A549 (cell line): Measurements from ENCODE around the gene MPHOSPH8. TPM values are rescaled to one million over a fixed set of nuclear protein-coding genes. Genes with fewer than 3 reads are reported as not detected.
"Not testable (repeated sequence)": the region's sequence is repeated elsewhere in the genome, so short reads cannot be mapped to it uniquely, and the experiment has no call there.

ENCODE experiments used
- ATAC-seq, 2 experiments: fragments of 200-7000 bp in 1 of 2; fragments of >200 bp in 1 of 2; cut with Nextera tagmentation in 1 of 2; cut with Tn5 transposase in 1 of 2; 3 replicates each; pipeline versions ENCODE4 v1.8.0 to v1.9.1; 2018 to 2020; ENCODE audit warnings: mild to moderate bottlenecking in 1 of 2, moderate library complexity in 1 of 2
- CTCF ChIA-PET: fragments of 300-600 bp; sonication (Branson Sonifier 250); formaldehyde crosslinking; extraction: SDS; loops from one replicate; lab custom pipeline; 2021; ENCODE audit warnings: antibody characterized with exemption, inconsistent platforms; lab: Yijun Ruan, JAX
- POLR2A ChIA-PET: fragments of 350-600 bp; formaldehyde crosslinking; extraction: SDS; loops from one replicate; lab custom pipeline; 2021; ENCODE audit warnings: antibody characterized with exemption, inconsistent platforms; lab: Yijun Ruan, JAX
- DNase-seq, 2 experiments: peaks; one replicate each; pipeline versions ENCODE4 v3.0.0 to v3.0.0-alpha.2; 2011 to 2016; ENCODE audit warnings: low read depth in 1 of 2, low spot score in 1 of 2
- FAIRE-seq: peaks from 2 replicates; lab custom pipeline; 2011; peaks lifted over from hg19 to GRCh38; lab: Jason Lieb, UNC
- H3K27ac ChIP-seq, 2 experiments: fragments of >200 bp; sonication (Bioruptor Twin); formaldehyde crosslinking; 3 replicates each; pipeline ENCODE4 v1.5.1; 2016 to 2017
- H3K4me1 ChIP-seq: fragments of >200 bp; sonication (Bioruptor Twin); formaldehyde crosslinking; 3 replicates; pipeline ENCODE4 v1.6.1; 2016
- H3K4me2 ChIP-seq: fragments of >200 bp; sonication (Bioruptor Twin); formaldehyde crosslinking; 3 replicates; pipeline ENCODE4 v1.6.1; 2016
- H3K4me3 ChIP-seq: fragments of >200 bp; sonication (Bioruptor Twin); formaldehyde crosslinking; 3 replicates; pipeline ENCODE4 v1.5.1; 2016
- H3K9me3 ChIP-seq: fragments of >200 bp; sonication (Bioruptor Twin); formaldehyde crosslinking; 3 replicates; pipeline ENCODE4 v1.6.1; 2016
- BCL3 ChIP-seq: fragments of >200 bp; sonication (Bioruptor Twin); formaldehyde crosslinking; IDR thresholded peaks from 3 replicates; pipeline ENCODE4 v1.6.1; 2016
- CBX8 ChIP-seq: fragments of 200-600 bp; sonication (generic); IDR thresholded peaks from 2 replicates; pipeline ENCODE4 v1.6.1; 2016
- EP300 ChIP-seq, 2 experiments: fragments of >200 bp; sonication (Bioruptor Twin); formaldehyde crosslinking; IDR thresholded peaks; 2 replicates in 1 of 2; 3 replicates in 1 of 2; pipeline ENCODE4 v1.6.1; 2016 to 2017
- HOXB13 ChIP-seq: fragments of 250-450 bp; sonication (Bioruptor Pico); IDR thresholded peaks from 2 replicates; pipeline ENCODE4 v1.5.0; 2020; ENCODE audit warnings: low read depth, mild to moderate bottlenecking, moderate library complexity
- NFE2L2 ChIP-seq: fragments of 150-350 bp; conservative IDR thresholded peaks from 2 replicates; pipeline ENCODE4 v1.6.1; 2014; ENCODE audit warnings: low read length
- POLR2AphosphoS2 ChIP-seq: conservative IDR thresholded peaks from 2 replicates; pipeline ENCODE4 v1.6.1; 2012; ENCODE audit warnings: low read length, improper control_type of control experiment, inconsistent platforms
- RAD21 ChIP-seq, 2 experiments: fragments of >200 bp in 1 of 2; sonication (Bioruptor Twin) in 1 of 2; formaldehyde crosslinking in 1 of 2; IDR thresholded peaks in 1 of 2; conservative IDR thresholded peaks in 1 of 2; 2 replicates in 1 of 2; 3 replicates in 1 of 2; pipeline ENCODE4 v1.6.1; 2012 to 2018; ENCODE audit warnings: inconsistent platforms in 1 of 2
- RFX5 ChIP-seq: fragments of 450-650 bp; IDR thresholded peaks from 2 replicates; pipeline ENCODE4 v1.7.1; 2014; ENCODE audit warnings: antibody characterized with exemption, mild to moderate bottlenecking, moderate library complexity
- TFCP2L1 ChIP-seq: fragments of 250-450 bp; sonication (Bioruptor Pico); IDR thresholded peaks from 2 replicates; pipeline ENCODE4 v1.5.0; 2021; ENCODE audit warnings: mild to moderate bottlenecking
- TP53 ChIP-seq: fragments of 250-450 bp; sonication (Bioruptor Pico); IDR thresholded peaks from 2 replicates; pipeline ENCODE4 v1.5.0; 2021; ENCODE audit warnings: mild to moderate bottlenecking, moderate library complexity
- ZC3H11A ChIP-seq: fragments of 450-650 bp; IDR thresholded peaks from 2 replicates; pipeline ENCODE4 v1.6.1; 2014; ENCODE audit warnings: antibody characterized with exemption, mild to moderate bottlenecking
- ZNF302 ChIP-seq: fragments of 250-450 bp; sonication (Bioruptor Pico); IDR thresholded peaks from 2 replicates; pipeline ENCODE4 v1.9.0; 2021; ENCODE audit warnings: inconsistent platforms, mild to moderate bottlenecking, moderate library complexity
- WGBS: methylation state at CpG from one replicate; pipeline ENCODE4 v1.1.6; 2017; ENCODE audit errors: missing lambda C conversion rate; 5-methylcytosine and 5-hydroxymethylcytosine counted together
- polyA plus RNA-seq, 4 experiments: library from polyadenylated mRNA; depleted of rRNA in 3 of 4; stranded (reverse); fragments of >200 nt; fragmentation: RNase III in 1 of 4; extraction: RNeasy Plus Mini Kit Qiagen cat#74134 plus additional on column Dnase treatment in 1 of 4; gene quantifications; 2 replicates in 3 of 4; 3 replicates in 1 of 4; pipeline ENCODE4 v1.2.3, GENCODE V29; 2011 to 2017
- TF ChIP-seq, protein P1 (sequence below): fragments of 200-600 bp; sonication (generic); IDR thresholded peaks from 2 replicates; pipeline ENCODE4 v1.6.1; 2016; ENCODE audit warnings: antibody characterized with exemption, mild to moderate bottlenecking, moderate library complexity
- TF ChIP-seq, protein P2 (sequence below): fragments of 250-450 bp; sonication (Bioruptor Pico); IDR thresholded peaks from 2 replicates; pipeline ENCODE4 v1.5.0; 2021; ENCODE audit warnings: mild to moderate bottlenecking, moderate library complexity, borderline replicate concordance
- TF ChIP-seq, protein P3 (sequence below): fragments of 250-450 bp; sonication (Bioruptor Pico); IDR thresholded peaks from 2 replicates; pipeline ENCODE4 v1.5.0; 2020; ENCODE audit warnings: low read depth, mild to moderate bottlenecking, moderate library complexity

MPHOSPH8 gene
- polyA plus RNA-seq, 2 of the 4 experiments (the other 2 are of a cell fraction): 15.2 to 16.2 TPM

GRCh38 chr13:19632915-19633478, 462 bp upstream of the MPHOSPH8 start (continued):
- TF ChIP-seq, protein P1, sequence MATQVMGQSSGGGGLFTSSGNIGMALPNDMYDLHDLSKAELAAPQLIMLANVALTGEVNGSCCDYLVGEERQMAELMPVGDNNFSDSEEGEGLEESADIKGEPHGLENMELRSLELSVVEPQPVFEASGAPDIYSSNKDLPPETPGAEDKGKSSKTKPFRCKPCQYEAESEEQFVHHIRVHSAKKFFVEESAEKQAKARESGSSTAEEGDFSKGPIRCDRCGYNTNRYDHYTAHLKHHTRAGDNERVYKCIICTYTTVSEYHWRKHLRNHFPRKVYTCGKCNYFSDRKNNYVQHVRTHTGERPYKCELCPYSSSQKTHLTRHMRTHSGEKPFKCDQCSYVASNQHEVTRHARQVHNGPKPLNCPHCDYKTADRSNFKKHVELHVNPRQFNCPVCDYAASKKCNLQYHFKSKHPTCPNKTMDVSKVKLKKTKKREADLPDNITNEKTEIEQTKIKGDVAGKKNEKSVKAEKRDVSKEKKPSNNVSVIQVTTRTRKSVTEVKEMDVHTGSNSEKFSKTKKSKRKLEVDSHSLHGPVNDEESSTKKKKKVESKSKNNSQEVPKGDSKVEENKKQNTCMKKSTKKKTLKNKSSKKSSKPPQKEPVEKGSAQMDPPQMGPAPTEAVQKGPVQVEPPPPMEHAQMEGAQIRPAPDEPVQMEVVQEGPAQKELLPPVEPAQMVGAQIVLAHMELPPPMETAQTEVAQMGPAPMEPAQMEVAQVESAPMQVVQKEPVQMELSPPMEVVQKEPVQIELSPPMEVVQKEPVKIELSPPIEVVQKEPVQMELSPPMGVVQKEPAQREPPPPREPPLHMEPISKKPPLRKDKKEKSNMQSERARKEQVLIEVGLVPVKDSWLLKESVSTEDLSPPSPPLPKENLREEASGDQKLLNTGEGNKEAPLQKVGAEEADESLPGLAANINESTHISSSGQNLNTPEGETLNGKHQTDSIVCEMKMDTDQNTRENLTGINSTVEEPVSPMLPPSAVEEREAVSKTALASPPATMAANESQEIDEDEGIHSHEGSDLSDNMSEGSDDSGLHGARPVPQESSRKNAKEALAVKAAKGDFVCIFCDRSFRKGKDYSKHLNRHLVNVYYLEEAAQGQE: no peak

DNA sequence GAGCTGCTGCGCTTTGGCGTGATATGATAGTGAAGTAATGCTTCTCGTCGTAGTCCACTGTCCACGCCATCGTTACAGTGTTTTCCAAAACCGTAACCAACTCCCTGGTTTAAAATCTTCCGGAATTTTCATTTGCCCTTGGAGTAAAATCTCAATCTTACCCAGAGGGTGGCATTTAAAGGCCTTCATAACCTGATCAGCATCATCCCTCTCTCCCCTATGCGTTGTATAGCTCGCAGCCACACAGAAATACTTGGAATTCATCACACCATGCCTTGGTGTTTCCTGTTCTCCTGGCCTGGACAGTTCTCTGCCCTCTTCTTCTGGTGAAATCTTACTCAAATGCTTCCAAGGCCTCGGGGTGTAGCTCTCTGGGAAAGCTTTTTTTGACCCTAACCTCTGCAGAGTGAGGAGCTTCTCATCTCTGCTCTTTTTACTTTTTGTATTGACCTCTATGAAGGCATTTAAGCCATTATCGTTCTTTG, 839 bp downstream of the MPHOSPH8 start:
- TF ChIP-seq, protein P2, sequence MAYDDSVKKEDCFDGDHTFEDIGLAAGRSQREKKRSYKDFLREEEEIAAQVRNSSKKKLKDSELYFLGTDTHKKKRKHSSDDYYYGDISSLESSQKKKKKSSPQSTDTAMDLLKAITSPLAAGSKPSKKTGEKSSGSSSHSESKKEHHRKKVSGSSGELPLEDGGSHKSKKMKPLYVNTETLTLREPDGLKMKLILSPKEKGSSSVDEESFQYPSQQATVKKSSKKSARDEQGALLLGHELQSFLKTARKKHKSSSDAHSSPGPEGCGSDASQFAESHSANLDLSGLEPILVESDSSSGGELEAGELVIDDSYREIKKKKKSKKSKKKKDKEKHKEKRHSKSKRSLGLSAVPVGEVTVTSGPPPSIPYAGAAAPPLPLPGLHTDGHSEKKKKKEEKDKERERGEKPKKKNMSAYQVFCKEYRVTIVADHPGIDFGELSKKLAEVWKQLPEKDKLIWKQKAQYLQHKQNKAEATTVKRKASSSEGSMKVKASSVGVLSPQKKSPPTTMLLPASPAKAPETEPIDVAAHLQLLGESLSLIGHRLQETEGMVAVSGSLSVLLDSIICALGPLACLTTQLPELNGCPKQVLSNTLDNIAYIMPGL (CRISPR knock-in tag): no peak
- TF ChIP-seq ZNF302 (CRISPR knock-in tag) (no peak), RFX5 (no peak), HOXB13 (CRISPR knock-in tag) (no peak), TFCP2L1 (no peak), RAD21 (conservative IDR thresholded peaks at IDR 0.05 in 1 of 2, IDR thresholded peaks at IDR 0.05 in 1 of 2) (no peak), BCL3 (no peak), EP300 (IDR thresholded peaks at IDR 0.05) (no peak), CBX8 (no peak)
- Histone ChIP-seq H3K4me1 (peaks cover 10% of the 10 kb centered on the region; the same call in 1 of the 3 replicates), H3K4me3 (peak overlapping the region; percentile 93), H3K4me2 (peak overlapping the region; percentile 82), H3K27ac (peak overlapping the region; percentile 81 to 94), H3K9me3 (no peaks in the 10 kb centered on the region)
- FAIRE-seq (no peak), DNase-seq (peak in 1 of 2 experiments; percentile 7), ATAC-seq (peak; percentile 31 to 60; a peak in 4 of 6 replicates)
- ChIA-PET CTCF (no interaction called here), POLR2A (interaction anchor here (1.4 to 1.7 kb wide), 2 partner anchors 32 to 229 kb away, joined by 5 to 7 read pairs; partner anchors contain the start of gene ZMYM5)
- whole genome bisulfite sequencing: 6% methylated on average over 12 of the region's 12 CpGs

DNA sequence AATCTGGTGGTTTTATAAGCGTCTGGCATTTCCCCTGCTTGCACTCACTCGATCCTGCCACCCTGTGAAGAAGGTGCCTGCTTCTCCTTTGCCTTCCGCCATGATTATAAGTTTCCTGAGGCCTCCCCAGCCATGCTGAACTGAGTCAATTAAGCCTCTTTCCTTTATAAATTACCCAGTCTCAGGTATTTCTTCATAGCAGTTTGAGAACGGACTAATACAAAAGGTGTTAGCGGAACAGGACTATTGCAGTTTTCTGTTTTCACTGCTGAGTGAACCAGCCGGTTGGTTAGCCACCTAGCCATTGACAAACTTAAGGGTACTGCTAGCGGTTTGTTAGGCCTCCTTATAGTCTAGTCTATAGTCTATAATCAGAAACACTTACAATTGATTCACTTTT, 2.5 kb downstream of the MPHOSPH8 start:
- CTCF ChIA-PET, H3K9me3 ChIP-seq, H3K4me2 ChIP-seq, ATAC-seq, POLR2A ChIA-PET, DNase-seq, H3K4me3 ChIP-seq, FAIRE-seq, H3K27ac ChIP-seq: not testable (repeated sequence)
- peaks cover 10% of the 10 kb centered on the region; the same call in 1 of the 3 replicates for H3K4me1 ChIP-seq
- WGBS: 88% methylated on average over 7 of the region's 7 CpGs

GRCh38 chr13:19643652-19644051, 10.2 kb downstream of the MPHOSPH8 start:
- Histone ChIP-seq H3K4me2 (no peak overlapping the region), H3K9me3 (no peaks in the 10 kb centered on the region), H3K4me1 (no peaks in the 10 kb centered on the region), H3K27ac (no peak overlapping the region), H3K4me3 (no peak overlapping the region)
- DNase-seq (no peak), ATAC-seq (no peak), FAIRE-seq (no peak)
- POLR2A ChIA-PET: no interaction called here
- no peak for TF ChIP-seq ZC3H11A
- no peak for TF ChIP-seq POLR2AphosphoS2
- no peak for TF ChIP-seq NFE2L2
- no peak for TF ChIP-seq RAD21 (conservative IDR thresholded peaks at IDR 0.05 in 1 of 2, IDR thresholded peaks at IDR 0.05 in 1 of 2)
- TF ChIP-seq, protein P3, sequence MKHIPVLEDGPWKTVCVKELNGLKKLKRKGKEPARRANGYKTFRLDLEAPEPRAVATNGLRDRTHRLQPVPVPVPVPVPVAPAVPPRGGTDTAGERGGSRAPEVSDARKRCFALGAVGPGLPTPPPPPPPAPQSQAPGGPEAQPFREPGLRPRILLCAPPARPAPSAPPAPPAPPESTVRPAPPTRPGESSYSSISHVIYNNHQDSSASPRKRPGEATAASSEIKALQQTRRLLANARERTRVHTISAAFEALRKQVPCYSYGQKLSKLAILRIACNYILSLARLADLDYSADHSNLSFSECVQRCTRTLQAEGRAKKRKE: no peak
- TF ChIP-seq TP53 (CRISPR knock-in tag): no peak
- WGBS: 86% methylated on average over 3 of the region's 3 CpGs
- CTCF ChIA-PET: no interaction called here
